SK-N-SH (cell line): ENCODE measurements around the gene TMEM35B.

Source experiments
- CTCF ChIP-seq: fragments of 200-600 bp; sonication (generic); IDR thresholded peaks from 2 replicates; pipeline ENCODE4 v1.6.1; 2017; ENCODE audit warnings: antibody characterized with exemption, mild to moderate bottlenecking, moderate library complexity
- EZH2phosphoT487 ChIP-seq: fragments of 200-600 bp; sonication (generic); IDR thresholded peaks from 2 replicates; pipeline ENCODE4 v1.6.1; 2017; ENCODE audit warnings: low read depth, mixed run types, mild to moderate bottlenecking, antibody characterized with exemption, moderate library complexity, borderline replicate concordance
- JUND ChIP-seq: IDR thresholded peaks from 2 replicates; pipeline ENCODE4 v1.4.0; 2012
- MAX ChIP-seq: IDR thresholded peaks from 2 replicates; pipeline ENCODE4 v1.4.0; 2012; ENCODE audit warnings: low read depth
- SMC3 ChIP-seq: IDR thresholded peaks from 2 replicates; pipeline ENCODE4 v1.6.1; 2012; ENCODE audit warnings: low read depth, low read length, improper control_type of control experiment

GRCh38 chr1:34977858-34978257 is 7.3 kb downstream of the TMEM35B start:
- TF ChIP-seq CTCF (no peak), SMC3 (no peak), EZH2phosphoT487 (no peak), MAX (no peak), JUND (no peak)
